HEK293 (cell line): ENCODE results near the gene NOXO1.

Experiments used
- CTCF ChIP-seq: fragments of 450-650 bp; formaldehyde crosslinking; IDR thresholded peaks from 2 replicates; pipeline ENCODE4 v1.5.1; 2016; ENCODE audit warnings: missing biosample characterization, missing genetic modification characterization
- FEZF1 ChIP-seq: fragments of 450-650 bp; formaldehyde crosslinking; IDR thresholded peaks from 2 replicates; pipeline ENCODE4 v1.5.1; 2016; ENCODE audit warnings: missing biosample characterization, missing genetic modification characterization
- KLF16 ChIP-seq: fragments of 450-650 bp; formaldehyde crosslinking; IDR thresholded peaks from 2 replicates; pipeline ENCODE4 v1.5.1; 2017; ENCODE audit warnings: missing biosample characterization, missing genetic modification characterization
- SP2 ChIP-seq: fragments of 450-650 bp; formaldehyde crosslinking; IDR thresholded peaks from 2 replicates; pipeline ENCODE4 v1.5.1; 2016; ENCODE audit warnings: missing biosample characterization, missing genetic modification characterization
- ZNF311 ChIP-seq: fragments of 450-650 bp; formaldehyde crosslinking; IDR thresholded peaks from 2 replicates; pipeline ENCODE4 v1.5.1; 2017; ENCODE audit warnings: missing biosample characterization, missing genetic modification characterization, borderline replicate concordance
- ZSCAN30 ChIP-seq: fragments of 450-650 bp; IDR thresholded peaks from 2 replicates; pipeline ENCODE4 v1.5.1; 2018; ENCODE audit warnings: missing biosample characterization, mild to moderate bottlenecking, missing genetic modification characterization, moderate library complexity

GRCh38 chr16:2001035-2001434 is 19.8 kb upstream of the NOXO1 start:
- TF ChIP-seq CTCF (tag by site-specific recombination), result no peak
- no peak for TF ChIP-seq FEZF1 (tag by site-specific recombination)
- no peak for TF ChIP-seq ZSCAN30
- TF ChIP-seq KLF16, result no peak
- TF ChIP-seq ZNF311 (tag by site-specific recombination), result no peak
- TF ChIP-seq SP2 (tag by site-specific recombination), result no peak
